ENCODE results near the gene ELK3.

ELK3 gene

GRCh38 chr12:96274331-96274730, 80.2 kb downstream of the ELK3 start:
- H3K4me3 ChIP-seq (ENCODE audit: low read depth, low read length), result no peak overlapping the region
- no peak for TF ChIP-seq CTCF (conservative IDR thresholded peaks at IDR 0.05; ENCODE audit: low read depth, low read length)
- DNase-seq (ENCODE audit: low read depth), result peak; percentile 76

- TF ChIP-seq CTCF (conservative IDR thresholded peaks at IDR 0.05; ENCODE audit: low read depth, low read length), result no peak
- H3K4me3 ChIP-seq (ENCODE audit: low read depth, low read length), result no peak overlapping the region
- DNase-seq (ENCODE audit: low read depth), result no peak
Measured at GRCh38 chr12:96285158-96285557, 91.0 kb downstream of the ELK3 start.

- TF ChIP-seq CTCF (conservative IDR thresholded peaks at IDR 0.05; ENCODE audit: low read depth, low read length), result no peak
- DNase-seq (ENCODE audit: low read depth), result no peak
- no peak overlapping the region for H3K4me3 ChIP-seq (ENCODE audit: low read depth, low read length)
Measured at GRCh38 chr12:96289067-96289466, 94.9 kb downstream of the ELK3 start.

- H3K4me3 ChIP-seq (ENCODE audit: low read depth, low read length), result no peak overlapping the region
- TF ChIP-seq CTCF (conservative IDR thresholded peaks at IDR 0.05; ENCODE audit: low read depth, low read length), result no peak
- no peak for DNase-seq (ENCODE audit: low read depth)
Measured at GRCh38 chr12:96293093-96293492, 98.9 kb downstream of the ELK3 start.

- no peak overlapping the region for H3K4me3 ChIP-seq (ENCODE audit: low read depth, low read length)
- no peak for TF ChIP-seq CTCF (conservative IDR thresholded peaks at IDR 0.05; ENCODE audit: low read depth, low read length)
- peak; percentile 74 for DNase-seq (ENCODE audit: low read depth)
Measured at GRCh38 chr12:96294831-96295230, 100.7 kb downstream of the ELK3 start.

GRCh38 chr12:96295532-96296160, 101.5 kb downstream of the ELK3 start:
- no peak overlapping the region for H3K4me3 ChIP-seq (ENCODE audit: low read depth, low read length)
- no peak for DNase-seq (ENCODE audit: low read depth)
- TF ChIP-seq CTCF (conservative IDR thresholded peaks at IDR 0.05; ENCODE audit: low read depth, low read length), result no peak

- no peak for DNase-seq (ENCODE audit: low read depth)
- no peak for TF ChIP-seq CTCF (conservative IDR thresholded peaks at IDR 0.05; ENCODE audit: low read depth, low read length)
- H3K4me3 ChIP-seq (ENCODE audit: low read depth, low read length), result no peak overlapping the region
Measured at GRCh38 chr12:96297504-96297903, 103.3 kb downstream of the ELK3 start.
